Activated CD8-positive, alpha-beta memory T cell treated with anti-CD3 and anti-CD28 coated beads, Interleukin-2, amount 50 U/mL, for 1 hour (primary cell): ENCODE results near the gene ZNF280C.
"Not testable (repeated sequence)": the region's sequence is repeated elsewhere in the genome, so short reads cannot be mapped to it uniquely, and the experiment has no call there.

Source experiments
- DNase-seq: peaks from one replicate; pipeline ENCODE4 v3.0.0-alpha.2; 2020; ENCODE audit errors: extremely low read depth

The ZNF280C gene, protein sequence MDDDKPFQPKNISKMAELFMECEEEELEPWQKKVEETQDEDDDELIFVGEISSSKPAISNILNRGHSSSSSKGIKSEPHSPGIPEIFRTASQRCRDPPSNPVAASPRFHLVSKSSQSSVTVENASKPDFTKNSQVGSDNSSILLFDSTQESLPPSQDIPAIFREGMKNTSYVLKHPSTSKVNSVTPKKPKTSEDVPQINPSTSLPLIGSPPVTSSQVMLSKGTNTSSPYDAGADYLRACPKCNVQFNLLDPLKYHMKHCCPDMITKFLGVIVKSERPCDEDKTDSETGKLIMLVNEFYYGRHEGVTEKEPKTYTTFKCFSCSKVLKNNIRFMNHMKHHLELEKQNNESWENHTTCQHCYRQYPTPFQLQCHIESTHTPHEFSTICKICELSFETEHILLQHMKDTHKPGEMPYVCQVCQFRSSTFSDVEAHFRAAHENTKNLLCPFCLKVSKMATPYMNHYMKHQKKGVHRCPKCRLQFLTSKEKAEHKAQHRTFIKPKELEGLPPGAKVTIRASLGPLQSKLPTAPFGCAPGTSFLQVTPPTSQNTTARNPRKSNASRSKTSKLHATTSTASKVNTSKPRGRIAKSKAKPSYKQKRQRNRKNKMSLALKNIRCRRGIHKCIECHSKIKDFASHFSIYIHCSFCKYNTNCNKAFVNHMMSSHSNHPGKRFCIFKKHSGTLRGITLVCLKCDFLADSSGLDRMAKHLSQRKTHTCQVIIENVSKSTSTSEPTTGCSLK

DNA sequence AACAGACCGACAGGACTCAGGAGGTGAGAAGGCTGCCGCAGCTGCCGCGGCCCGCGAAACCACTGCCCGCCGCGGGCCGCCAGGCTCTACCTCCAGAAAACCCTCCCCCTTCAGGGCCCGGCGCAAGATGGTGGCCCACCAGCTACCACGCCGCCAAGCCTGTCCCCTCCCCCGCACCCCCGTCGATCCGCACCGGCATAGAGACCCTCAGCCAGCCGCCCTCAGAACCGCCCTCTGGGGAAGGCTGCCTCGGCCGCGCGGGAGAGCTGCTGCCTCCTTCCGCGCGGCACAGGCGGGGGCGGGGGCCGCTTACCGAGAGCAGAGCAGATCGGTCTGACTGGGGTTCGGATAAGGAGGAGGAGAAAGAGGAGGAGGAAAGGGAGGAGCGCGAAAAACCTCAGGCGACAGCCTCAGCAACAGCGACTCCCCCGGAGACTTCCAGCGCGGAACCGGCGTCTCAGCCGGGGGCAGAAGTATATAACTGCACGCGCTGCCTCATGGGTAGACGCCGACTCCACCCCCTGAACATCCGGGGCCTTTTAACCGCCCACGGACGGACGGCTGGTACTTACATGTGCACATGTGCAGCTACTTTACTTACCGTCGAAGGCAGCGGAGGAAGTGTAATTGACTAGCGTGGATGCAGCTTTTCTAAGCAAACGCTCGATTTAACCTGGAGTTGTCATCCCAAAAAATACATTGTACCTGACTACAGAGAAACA, at the start of gene ZNF280C:
Gene ZNF280C, minus strand, starts transcription at position 451 of the 722 bp plus-strand sequence. CDS start 8,450 bp downstream, outside the sequence.
- peak; percentile 78 for DNase-seq

DNA sequence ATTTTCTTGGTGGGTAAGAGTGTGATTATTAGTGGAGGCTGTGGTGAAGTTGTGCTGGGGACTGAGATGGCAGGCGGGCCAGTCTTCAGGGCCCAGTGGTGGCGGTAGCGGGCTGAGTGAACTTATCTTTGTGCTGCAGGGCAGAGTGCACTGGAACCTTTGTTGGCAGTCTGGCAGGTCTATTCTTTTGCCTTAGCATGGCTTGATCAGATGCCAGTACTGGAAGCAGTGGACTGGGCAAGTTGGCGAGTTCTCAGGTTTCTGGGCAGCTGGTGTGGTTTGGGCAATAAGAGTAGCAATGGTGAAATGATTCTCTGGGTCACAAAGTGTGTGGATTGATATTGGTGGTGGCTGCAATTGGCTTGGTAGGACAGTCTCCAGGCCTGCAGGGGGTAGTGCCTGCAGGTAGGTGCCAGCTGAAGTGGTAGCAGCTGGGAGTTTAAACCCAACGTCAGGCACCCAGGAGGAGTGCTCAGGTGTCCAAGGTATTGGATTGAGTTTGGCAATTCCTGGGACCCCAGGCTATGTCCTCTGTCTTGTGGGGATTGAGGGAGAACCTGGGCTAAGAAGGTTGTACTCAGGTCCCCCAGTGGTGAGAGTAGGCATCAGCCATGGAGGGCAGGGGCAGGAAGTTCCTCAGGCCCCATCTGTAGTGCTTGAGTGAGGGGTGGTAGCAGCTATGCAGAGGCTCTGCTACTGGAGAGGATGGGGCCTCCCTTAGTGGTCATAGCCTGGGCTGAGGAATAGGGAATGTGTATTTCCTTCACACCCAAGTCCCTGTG, 36.1 kb upstream of the ZNF280C start:
- DNase-seq, result no peak

DNA sequence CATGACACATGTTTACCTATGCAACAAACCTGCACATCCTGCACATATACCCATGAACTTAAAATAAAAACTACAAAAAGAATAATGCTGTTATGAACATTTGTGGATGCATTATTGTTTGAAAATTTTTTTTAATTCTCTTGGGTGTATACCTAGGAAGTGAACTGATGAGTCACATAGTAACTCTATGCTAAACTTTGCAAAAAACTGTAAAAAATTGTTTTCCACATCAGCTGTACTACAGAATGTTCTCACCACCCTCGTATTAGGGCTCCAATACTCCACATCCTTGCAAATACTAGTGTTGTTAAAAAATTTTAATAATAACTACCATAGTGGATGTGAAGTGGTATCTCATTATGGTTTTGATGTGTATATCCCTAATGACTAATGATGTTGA, 33.3 kb upstream of the ZNF280C start:
- DNase-seq, result no peak

- no peak for DNase-seq
Measured at GRCh38 chrX:130301405-130301804, 32.7 kb upstream of the ZNF280C start.

DNA sequence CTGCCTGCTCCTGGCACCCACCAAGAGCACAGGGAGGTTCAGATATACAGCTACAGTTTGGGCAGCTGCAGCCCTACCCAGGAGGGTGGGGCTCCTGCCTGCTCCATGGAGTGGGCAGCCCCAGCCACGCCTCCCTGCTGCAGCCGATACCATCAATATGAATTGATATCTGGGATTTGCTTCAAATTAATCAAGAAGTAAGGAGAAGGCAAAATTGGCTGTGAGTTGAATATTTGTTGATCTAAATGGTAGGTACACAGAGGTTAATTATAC, 31.2 kb upstream of the ZNF280C start:
- no peak for DNase-seq

- no peak for DNase-seq
Measured at GRCh38 chrX:130299279-130300009, 30.7 kb upstream of the ZNF280C start.

GRCh38 chrX:130296743-130297142, 28.0 kb upstream of the ZNF280C start:
- DNase-seq, result no peak

DNA sequence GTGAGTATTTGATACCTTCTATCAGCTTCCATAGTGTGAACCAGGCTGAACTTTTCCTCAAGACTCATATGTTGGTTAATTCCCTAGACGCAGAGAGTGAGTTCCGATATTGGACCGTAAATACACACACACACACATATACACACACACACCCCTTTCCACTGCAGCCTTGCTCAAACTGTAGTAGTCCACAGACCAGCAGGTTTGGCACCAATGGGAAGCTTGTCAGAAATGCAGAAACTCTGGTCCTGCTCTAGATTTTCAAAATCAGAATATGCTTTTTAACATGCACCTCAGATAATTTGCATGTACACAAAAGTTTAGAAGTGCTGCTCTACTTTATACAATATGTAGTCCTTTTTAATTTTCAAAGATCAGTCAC, 27.6 kb upstream of the ZNF280C start:
- no peak for DNase-seq

DNA sequence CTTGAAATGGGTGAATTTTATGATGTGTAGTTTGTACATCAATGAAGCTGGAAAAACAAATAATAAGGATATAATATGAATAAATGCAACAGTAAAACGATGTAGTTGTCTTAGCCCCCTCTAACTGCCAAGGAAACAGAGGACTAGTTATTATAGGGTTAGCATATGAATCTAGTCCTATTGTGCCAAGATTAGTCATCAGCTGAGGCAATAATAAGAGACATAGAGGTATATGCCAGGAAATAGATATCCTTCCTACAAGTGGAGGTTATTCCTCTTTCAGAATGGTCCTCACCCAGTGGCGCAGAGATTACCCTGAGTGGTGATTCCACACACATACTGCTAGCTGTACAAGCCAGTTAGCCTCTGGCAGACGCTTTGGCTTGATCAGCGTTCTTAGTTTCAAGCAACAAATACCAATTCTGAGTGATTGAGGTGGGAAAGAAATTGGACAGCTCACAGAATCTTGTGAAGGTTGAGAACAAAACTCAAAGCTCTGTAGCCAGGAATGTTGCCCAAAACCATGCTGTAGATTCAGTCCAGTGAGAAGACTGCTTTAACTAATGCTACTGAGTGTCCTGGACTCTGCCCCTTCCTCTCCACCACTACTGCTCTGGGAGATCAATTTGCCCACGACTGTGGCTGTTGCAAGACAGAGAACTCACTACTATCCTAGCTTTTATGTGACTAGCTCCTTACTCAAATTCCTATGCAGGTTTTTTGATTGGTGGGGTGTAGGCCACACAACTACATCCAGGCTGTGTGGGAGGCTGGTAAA, 27.0 kb upstream of the ZNF280C start:
- DNase-seq, result no peak

- DNase-seq, result no peak
Measured at GRCh38 chrX:130287071-130287770, 18.5 kb upstream of the ZNF280C start.

- no peak for DNase-seq
Measured at GRCh38 chrX:130285710-130286109, 17.0 kb upstream of the ZNF280C start.

DNA sequence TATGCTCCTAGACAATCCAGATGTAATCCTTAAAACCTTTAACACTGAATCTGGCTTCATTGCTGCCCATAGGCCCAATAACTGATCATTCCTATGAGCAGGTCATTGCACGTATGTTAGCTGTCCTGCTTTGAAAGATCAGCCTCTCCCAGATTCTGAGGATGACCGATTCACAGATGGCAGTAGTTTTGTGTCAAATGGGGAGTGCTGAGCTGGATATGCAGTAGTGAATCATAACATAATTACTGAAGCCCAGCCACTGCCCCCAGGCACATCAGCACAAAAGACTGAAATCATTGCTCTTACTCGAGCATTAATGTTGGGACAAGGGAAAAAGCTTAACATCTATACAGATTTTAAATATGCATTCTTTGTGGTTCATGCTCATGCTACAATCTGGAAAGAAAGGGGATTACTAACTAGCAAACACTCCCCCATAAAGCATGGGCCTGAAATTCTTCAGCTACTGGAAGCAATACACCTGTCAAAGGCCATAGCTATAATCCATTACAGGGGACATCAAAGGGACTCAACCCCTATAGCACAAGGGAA, 16.4 kb upstream of the ZNF280C start:
- DNase-seq, result no peak

DNA sequence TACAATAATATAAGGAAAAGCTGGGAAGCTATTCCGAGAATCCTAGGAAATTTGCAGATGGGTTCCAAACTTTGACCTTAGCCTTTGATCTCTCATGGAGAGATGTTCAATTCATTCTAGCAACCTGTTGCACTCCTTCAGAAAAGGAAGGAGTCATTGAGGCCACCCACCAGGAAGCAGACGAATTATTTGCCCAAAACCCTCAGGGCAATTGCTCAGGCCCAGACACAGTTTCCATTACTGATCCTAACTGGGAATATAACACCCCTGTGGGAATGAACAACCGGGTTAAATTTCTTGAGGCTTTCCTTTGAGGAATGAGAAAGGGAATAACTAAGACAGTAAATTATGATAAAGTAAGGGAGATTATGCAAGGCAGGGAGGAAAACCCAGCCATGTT, 13.5 kb upstream of the ZNF280C start:
- DNase-seq, result no peak

GRCh38 chrX:130280901-130281300, 12.2 kb upstream of the ZNF280C start:
- DNase-seq, result no peak

GRCh38 chrX:130272253-130272652, 3.6 kb upstream of the ZNF280C start:
- not testable (repeated sequence) for DNase-seq

DNA sequence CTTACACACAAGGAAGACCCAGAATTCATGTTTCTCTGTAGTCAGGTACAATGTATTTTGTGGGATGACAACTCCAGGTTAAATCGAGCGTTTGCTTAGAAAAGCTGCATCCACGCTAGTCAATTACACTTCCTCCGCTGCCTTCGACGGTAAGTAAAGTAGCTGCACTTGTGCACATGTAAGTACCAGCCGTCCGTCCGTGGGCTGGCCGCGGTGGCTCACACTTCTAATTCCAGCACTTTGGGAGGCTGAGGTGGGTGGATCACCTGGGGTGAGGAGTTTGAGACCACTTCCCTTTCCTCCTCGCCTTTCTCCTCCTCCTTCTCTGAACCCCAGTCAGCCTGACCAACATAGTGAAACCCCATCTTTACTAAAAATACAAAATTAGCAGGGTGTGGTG, 692 bp upstream of the ZNF280C start:
- DNase-seq, result not testable (repeated sequence)

DNA sequence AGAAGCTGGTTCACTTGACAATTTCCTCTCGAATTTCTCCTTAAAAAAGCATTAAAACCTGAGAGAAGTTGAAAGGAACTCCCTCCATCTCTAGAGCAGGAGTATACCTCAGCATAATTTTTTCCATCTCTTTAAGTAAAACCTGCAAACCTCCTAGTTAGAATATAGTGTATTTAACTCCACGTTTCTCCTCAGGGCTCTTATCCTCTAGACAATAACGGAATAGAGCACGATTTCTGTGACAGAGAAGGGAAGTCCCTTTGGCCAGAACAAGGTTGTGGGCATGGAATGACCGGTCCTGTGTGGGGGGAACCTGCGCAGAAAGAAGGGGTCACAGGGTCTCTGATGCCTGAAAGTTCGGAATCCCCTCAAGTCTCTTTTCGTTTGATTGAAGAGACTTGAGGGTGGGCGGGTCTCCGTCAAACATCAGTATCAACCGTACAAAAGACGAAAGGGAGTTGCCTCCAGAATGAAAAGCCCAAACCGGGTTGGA, 697 bp downstream of the ZNF280C start:
- no peak for DNase-seq

- DNase-seq, result no peak
Measured at GRCh38 chrX:130264573-130264972, 4.1 kb downstream of the ZNF280C start.

DNA sequence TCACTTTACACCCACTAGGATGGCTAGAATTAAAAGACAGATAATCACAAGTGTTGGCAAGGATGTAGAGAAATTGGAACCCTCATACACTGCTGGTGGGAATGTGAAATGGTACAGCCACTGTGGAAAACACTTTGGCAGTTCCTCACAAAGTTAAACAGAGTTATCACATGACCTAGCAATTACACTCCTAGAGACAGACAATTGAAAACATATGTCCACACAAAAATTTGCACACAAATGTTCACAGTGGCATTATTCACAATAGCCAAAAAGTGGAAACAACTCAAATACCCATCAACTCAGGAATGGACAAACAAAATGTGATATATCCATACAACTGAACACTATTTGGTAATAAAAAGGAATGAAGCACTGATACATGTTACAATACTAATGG, 5.7 kb downstream of the ZNF280C start:
- DNase-seq, result no peak
